Measurements from ENCODE around the gene CDR2.

GRCh38 chr16:22307838-22308237 lies 66.6 kb downstream of the CDR2 start:
- TF ChIP-seq CTCF (IDR thresholded peaks at IDR 0.05; ENCODE audit: low read depth, low read length, poor library complexity, severe bottlenecking): no peak
- TF ChIP-seq EZH2phosphoT487 (IDR thresholded peaks at IDR 0.05; ENCODE audit: borderline replicate concordance, low read length): no peak
